ENCODE results near the gene PEDS1.

DNA sequence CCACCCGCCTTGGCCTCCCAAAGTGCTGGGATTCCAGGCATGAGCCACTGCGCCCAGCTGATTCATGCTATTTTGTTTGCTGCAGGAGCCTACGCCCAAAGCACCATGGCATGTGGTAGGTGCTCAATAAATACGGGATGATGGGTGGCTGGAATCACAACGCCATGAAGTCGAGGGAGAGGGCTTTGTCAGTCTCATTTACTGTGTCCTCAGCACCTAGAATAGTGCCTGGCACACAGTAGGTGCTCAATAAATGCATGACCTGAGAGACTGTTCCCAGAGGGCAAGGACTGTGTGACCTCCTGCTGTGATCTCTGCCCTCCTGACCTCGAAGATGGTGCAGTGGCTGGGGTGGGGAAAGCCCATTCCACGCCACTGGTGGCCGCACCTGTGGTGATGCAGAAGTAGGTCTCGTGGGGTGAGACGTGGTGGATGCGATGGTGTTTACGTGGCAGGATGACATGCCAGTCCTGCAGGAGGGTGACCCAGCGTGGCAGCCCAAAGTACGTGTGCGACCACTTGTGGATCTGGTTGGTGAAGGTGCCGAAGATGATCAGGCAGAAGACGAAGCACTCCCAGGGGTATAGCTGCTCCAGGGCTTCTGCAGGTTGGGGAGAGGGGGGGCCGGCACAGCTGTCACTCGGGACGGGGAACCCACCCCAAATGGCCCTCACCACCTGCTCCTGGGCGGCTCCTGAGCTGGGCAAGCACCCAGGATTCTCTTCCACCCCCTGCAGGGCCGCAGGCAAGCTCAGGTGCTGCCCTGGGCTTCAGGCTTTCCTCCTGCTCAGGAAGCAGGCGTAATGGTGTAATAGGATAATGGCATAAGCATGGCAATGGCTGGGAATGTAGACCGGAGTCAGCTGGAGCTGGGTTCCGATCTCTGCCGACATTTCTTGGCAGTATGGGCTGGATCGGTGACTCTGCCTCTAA lies 25.7 kb downstream of the PEDS1 start:
- TF ChIP-seq, protein P1, sequence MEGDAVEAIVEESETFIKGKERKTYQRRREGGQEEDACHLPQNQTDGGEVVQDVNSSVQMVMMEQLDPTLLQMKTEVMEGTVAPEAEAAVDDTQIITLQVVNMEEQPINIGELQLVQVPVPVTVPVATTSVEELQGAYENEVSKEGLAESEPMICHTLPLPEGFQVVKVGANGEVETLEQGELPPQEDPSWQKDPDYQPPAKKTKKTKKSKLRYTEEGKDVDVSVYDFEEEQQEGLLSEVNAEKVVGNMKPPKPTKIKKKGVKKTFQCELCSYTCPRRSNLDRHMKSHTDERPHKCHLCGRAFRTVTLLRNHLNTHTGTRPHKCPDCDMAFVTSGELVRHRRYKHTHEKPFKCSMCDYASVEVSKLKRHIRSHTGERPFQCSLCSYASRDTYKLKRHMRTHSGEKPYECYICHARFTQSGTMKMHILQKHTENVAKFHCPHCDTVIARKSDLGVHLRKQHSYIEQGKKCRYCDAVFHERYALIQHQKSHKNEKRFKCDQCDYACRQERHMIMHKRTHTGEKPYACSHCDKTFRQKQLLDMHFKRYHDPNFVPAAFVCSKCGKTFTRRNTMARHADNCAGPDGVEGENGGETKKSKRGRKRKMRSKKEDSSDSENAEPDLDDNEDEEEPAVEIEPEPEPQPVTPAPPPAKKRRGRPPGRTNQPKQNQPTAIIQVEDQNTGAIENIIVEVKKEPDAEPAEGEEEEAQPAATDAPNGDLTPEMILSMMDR (IDR thresholded peaks at IDR 0.05): no peak
- TF ChIP-seq EZH2 (IDR thresholded peaks at IDR 0.05): no peak
